Fibroblast of skin of right biceps (primary cell): Measurements from ENCODE around the gene SPATA16.
"Not testable (repeated sequence)": the region's sequence is repeated elsewhere in the genome, so short reads cannot be mapped to it uniquely, and the experiment has no call there.

ENCODE experiments used
- DNase-seq: peaks from one replicate; pipeline ENCODE4 v3.0.0-alpha.2; 2013

The SPATA16 gene

GRCh38 chr3:173055228-173055933 is 85.7 kb downstream of the SPATA16 start:
- no peak for DNase-seq

DNA sequence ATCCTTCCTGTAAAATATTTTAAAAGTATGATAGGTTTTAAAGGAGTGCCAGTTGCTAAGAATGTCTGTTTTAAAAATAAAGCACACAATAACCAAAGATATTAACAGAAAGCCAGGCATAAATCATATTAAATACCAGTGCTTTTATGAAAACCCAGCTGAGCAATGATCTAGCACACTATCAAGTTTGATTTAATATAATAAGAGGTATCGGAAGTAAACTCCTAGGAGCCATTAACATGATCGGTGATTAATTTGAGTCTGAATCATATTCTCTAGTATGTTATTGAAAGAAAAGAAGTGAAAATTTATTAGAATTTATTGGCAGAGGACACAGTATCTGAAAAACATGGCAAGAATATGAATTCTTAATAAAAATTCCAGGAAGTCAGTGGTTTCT is 91.7 kb downstream of the SPATA16 start:
- no peak for DNase-seq

DNA sequence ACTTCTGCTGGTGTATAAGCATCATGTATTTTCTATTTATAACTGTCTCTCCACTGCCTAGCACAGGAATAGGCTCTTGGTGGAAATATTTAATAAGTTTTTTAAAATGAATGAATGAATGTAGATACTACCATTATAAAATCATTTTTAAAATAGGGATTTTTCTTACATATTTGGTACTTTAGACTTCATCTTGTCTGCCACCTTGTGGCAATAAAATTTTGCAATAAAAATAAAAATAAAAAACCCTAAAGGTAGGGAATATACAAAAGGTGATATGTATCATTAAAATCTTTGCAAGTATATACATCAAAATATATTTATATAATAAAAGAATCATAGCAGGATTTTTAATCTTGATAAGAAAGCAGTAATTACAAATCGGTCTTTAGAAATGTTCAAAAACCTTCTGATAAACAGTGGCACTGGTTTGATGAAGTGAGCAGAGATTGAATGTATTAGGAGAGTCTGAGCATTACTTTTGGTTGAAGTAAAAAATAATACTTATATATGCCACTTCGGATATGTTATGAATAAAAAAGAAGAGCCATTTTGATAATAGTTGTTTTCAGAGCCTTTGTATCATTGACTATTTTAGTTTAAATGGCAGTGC is 95.2 kb downstream of the SPATA16 start:
- peak; percentile 14 for DNase-seq

DNA sequence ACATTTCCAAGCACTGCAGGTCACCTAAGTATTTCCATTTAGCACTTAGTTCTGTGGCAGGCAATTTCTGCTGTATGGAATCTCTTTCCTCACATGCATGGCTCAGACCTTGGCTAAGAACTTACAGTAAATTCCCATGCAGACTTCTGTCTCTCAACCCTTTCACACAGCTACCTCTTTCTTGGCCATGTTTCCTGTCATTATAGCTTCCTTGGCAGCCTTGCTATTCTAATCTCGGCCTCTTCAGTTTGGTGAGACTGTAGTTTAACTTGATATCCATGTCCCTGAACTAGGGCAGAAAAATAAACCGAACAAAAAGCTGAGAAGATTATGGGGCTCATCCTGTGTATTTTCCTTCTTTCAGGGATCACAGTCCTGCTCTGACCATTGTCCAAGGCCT is 96.0 kb downstream of the SPATA16 start:
- no peak for DNase-seq

GRCh38 chr3:173043757-173044156 is 97.3 kb downstream of the SPATA16 start:
- no peak for DNase-seq

GRCh38 chr3:173038484-173038871 is 102.6 kb downstream of the SPATA16 start:
- no peak for DNase-seq

DNA sequence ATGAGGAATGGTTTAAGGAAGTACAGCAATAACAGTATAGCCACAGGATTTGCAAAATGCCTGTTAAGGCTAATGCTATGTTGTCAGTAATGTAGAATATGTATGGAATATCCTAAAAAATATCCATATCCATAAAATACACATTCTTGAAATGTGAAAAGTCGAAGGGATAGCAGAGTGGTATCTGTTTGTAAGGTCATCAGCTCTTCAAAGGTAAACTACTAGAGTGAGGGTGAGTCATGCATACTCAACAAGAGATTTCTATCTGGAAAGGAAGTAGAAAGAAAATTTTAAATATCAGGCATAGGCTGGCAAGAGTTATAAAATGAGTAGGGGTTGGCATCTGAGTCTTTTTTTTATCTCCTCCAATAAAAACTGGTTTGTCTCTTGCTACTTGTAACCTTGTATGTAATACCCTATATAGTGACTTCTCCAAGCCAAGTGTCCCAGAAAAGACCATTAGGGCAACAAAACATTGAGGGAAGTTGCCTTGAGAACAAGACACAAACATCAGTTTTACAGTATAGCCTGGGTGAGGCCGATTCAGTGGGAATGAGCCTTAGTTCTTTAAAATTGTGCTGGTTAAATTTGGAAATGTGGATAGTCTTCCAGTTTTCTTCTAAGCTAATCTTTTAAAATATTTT is 103.1 kb downstream of the SPATA16 start:
- no peak for DNase-seq

GRCh38 chr3:173030273-173030672 is 110.8 kb downstream of the SPATA16 start:
- no peak for DNase-seq

- DNase-seq = no peak
These were observed 112.7 kb downstream of the SPATA16 start for GRCh38 chr3:173028351-173028750.

DNA sequence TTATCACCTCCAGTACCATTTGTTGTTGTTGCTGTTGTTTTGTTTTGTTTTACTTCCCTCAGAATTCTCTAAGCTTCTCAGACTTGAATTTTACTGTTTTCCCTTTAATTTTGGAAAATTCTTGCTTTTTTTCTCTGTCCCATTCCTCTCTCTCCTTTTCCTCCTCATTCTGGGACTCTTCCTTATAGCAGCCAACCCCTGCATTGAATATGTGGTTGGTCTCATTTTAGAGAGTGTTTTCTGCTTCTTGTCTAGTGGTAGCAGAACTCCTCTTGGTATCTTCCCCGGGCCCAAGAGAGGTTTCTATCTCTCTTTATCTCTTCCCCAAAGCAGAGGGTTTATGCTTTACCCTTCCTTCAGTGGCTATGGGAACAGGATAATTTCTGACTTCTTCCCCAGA is 113.6 kb downstream of the SPATA16 start:
- DNase-seq = no peak

GRCh38 chr3:173025941-173026340 is 115.1 kb downstream of the SPATA16 start:
- DNase-seq = no peak

GRCh38 chr3:173021547-173022185 is 119.4 kb downstream of the SPATA16 start:
- no peak for DNase-seq

DNA sequence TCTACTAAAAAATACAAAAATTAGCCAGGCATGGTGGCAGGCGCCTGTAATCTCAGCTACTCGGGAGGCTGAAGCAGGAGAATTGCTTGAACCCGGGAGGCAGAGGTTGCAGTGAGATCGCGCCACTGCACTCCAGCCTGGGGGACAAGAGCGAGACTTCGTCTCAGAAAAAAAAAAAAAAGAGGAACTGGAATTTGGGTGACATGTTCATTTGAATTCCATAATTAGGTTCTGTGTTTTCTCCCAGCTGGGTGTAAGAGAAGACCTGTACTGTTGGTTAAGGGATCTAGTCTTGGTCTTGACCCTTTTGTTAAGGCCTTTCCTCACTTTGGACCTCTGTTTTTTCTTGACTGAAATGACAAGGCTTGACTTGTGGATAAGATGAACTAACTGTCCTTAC is 120.9 kb downstream of the SPATA16 start:
- not testable (repeated sequence) for DNase-seq

GRCh38 chr3:173019378-173019777 is 121.7 kb downstream of the SPATA16 start:
- no peak for DNase-seq

DNA sequence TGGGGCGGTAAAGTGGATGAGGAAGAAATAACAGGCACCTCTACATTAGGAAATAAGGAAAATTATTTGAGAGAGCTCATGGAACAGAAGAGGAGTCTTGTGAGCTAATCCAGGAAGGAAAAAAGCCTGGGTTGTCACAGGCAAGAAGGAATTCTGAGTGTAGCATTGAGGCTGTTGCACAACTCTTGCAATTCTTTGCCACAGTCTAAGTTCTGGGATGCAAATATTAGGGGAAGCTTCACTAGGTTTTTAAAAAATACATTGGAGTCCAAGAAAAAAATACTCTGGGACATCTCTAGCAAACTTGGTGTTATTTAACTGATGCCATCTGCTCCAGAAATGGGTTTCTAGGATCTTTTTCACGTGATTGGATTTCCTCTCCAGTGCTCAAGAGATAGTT is 122.3 kb downstream of the SPATA16 start:
- DNase-seq = no peak

GRCh38 chr3:173013219-173013832 is 127.7 kb downstream of the SPATA16 start:
- DNase-seq = no peak

DNA sequence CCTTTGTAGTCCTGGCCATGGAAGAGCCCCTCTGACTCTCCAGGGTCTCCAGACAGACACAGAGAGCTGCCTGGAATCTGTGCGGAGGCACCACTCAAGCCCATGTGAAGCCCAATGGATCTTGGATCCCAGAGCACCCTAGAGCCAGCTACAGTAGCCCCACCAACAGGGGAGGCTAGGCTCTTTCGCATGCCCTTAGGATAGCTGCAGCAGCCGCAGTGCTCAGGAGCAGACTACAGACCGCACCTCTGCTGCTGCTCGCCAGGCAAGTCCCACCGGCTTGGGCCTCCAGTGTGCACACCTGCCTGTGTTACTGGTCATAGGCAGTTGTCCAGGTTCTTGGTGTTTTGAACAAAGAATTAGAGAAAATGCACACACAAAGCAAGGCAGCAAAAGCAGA is 131.6 kb downstream of the SPATA16 start:
- no peak for DNase-seq

- no peak for DNase-seq
These were observed 132.1 kb downstream of the SPATA16 start for GRCh38 chr3:173008978-173009377.

GRCh38 chr3:173007079-173007723 is 133.8 kb downstream of the SPATA16 start:
- no peak for DNase-seq

DNA sequence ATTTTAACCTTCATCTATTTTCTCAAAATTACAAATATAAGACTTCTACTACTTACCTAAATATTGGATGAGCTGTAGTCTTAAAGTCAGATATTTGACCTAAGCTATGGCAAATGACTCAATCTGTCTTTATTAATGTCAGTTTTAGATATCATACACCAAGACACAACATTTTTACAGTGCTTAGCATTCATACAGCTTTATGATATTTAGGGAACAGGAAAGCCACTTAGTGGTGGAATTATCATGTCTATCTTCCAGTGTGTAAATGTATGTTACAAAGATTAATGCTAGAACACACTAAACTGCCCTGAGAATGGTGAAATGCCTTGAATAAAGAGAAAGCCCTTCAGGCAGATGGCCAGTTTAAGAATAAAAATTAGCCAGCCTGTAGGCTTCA is 135.0 kb downstream of the SPATA16 start:
- no peak for DNase-seq

DNA sequence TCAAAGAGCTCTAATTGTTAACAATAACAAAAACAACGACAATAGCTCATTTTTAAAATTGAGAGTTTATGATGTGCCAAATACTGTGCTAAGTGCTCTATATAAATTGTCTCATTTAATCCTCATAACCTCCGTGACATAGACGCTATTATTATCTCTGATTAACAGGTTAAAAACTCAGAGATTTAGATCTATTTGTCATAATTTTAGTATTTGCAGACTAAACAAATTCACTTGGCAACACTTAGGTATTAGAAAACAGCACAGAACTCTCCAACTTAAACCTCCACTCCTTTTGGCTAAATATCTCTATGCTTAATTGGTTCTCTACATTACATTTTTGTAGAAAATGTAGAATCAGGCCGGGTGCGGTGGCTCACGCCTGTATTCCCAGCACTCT is 136.4 kb downstream of the SPATA16 start:
- no peak for DNase-seq

DNA sequence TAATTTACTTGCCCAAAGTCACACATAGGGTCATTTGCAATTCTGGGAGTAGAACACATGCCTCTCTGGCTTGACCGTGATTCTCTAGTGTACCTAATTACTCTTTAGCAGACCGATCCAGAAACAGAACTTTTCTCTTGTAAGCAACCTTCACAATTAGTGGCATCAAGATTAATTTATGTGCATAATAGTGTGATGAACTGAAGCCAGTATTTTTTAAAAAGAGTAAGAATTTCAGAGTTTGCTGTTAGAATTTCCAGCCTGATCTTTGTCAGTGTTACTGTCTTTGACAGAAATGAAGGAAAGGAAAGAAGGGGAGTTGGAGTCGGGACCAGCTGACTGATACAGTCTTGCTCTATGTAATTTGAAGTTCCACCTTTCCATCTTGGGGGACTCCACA is 137.1 kb downstream of the SPATA16 start:
- no peak for DNase-seq

GRCh38 chr3:173003471-173003870 is 137.6 kb downstream of the SPATA16 start:
- no peak for DNase-seq
